ENCODE data around the gene GNG13. TPM values are rescaled to one million over a fixed set of nuclear protein-coding genes. Genes with fewer than 3 reads are reported as not detected.

The GNG13 gene
- total RNA-seq, 1 donor from 2014 or later = not detected

DNA sequence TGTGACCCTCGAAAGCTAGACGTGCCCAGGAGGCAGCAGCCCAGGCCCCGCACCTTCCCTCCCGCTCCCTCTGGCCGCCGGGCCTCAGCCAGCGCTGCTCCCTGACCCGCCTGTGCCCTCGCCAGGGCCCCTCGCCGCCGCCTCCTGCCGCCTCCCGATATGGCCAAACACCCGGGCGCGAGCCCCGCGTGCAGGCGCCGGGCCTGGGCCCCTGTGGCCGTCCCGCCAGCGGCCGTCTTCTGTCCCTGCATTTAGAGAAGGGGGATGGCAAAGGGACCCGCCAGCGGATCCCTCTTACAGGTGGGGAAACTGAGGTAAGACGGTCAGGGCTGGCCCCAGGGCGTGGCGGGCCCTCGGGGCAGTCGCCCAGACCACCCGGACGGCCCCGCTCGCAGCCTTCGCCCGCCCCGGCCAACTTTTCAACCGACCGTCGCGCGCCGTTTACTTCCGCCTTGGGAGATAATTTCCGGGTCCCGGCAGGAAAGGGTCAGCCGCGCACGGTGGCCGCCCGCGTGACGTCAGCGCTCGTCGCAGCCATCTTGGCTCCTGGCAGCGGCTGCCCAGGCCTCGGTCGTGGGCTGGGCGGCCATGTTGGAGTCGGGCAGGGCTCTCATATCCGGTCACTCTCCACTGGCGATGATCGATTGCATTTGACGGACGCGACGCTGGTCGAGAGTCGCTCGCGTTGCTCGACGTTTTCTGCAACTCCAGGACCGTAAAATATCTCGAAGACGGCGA is 7.0 kb upstream of the GNG13 start:
- TF ChIP-seq EZH2 (IDR thresholded peaks at IDR 0.05; ENCODE audit: insufficient read depth, low read length) = no peak
- TF ChIP-seq, protein P1, sequence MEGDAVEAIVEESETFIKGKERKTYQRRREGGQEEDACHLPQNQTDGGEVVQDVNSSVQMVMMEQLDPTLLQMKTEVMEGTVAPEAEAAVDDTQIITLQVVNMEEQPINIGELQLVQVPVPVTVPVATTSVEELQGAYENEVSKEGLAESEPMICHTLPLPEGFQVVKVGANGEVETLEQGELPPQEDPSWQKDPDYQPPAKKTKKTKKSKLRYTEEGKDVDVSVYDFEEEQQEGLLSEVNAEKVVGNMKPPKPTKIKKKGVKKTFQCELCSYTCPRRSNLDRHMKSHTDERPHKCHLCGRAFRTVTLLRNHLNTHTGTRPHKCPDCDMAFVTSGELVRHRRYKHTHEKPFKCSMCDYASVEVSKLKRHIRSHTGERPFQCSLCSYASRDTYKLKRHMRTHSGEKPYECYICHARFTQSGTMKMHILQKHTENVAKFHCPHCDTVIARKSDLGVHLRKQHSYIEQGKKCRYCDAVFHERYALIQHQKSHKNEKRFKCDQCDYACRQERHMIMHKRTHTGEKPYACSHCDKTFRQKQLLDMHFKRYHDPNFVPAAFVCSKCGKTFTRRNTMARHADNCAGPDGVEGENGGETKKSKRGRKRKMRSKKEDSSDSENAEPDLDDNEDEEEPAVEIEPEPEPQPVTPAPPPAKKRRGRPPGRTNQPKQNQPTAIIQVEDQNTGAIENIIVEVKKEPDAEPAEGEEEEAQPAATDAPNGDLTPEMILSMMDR (IDR thresholded peaks at IDR 0.05; ENCODE audit: insufficient read depth, low read depth, low read length) = no peak
- Mint-ChIP-seq H3K4me1 (ENCODE audit: low read depth, unreplicated experiment) (peaks cover 4% of the 10 kb centered on the region), H3K36me3 (ENCODE audit: low read depth, unreplicated experiment) (peaks cover 8% of the 10 kb centered on the region), H3K4me3 (ENCODE audit: unreplicated experiment) (peak overlapping the region; percentile 95), H3K27me3 (ENCODE audit: low read depth, unreplicated experiment) (no peaks in the 10 kb centered on the region), H3K27ac (ENCODE audit: unreplicated experiment) (peak overlapping the region; percentile 94), H3K9me3 (ENCODE audit: unreplicated experiment) (peaks cover 7% of the 10 kb centered on the region)
- Histone ChIP-seq H3K4me3 (ENCODE audit: insufficient read depth, low read depth, low read length) (peak overlapping the region; percentile 83), H3K4me2 (ENCODE audit: low read length) (peak overlapping the region; percentile 88), H3K9ac (ENCODE audit: low read length) (peak overlapping the region; percentile 91), H4K20me1 (ENCODE audit: insufficient read depth, low read length) (no peaks in the 10 kb centered on the region), H3K4me1 (ENCODE audit: insufficient read depth, low read length) (peaks cover 4% of the 10 kb centered on the region), H3K79me2 (ENCODE audit: insufficient read depth, low read length) (no peaks in the 10 kb centered on the region), H3K27ac (ENCODE audit: low read depth, low read length) (peak overlapping the region; percentile 87), H3K9me3 (ENCODE audit: insufficient read depth, low read depth, low read length) (no peaks in the 10 kb centered on the region), H3K36me3 (ENCODE audit: insufficient read depth, low read length) (no peaks in the 10 kb centered on the region), H3K27me3 (ENCODE audit: insufficient read depth, low read length) (peaks cover 5% of the 10 kb centered on the region), H2AFZ (ENCODE audit: low read depth, low read length) (peak overlapping the region; percentile 85)
- FAIRE-seq = peak; percentile 13
- DNase-seq (ENCODE audit: low read depth) = peak; percentile 81

DNA sequence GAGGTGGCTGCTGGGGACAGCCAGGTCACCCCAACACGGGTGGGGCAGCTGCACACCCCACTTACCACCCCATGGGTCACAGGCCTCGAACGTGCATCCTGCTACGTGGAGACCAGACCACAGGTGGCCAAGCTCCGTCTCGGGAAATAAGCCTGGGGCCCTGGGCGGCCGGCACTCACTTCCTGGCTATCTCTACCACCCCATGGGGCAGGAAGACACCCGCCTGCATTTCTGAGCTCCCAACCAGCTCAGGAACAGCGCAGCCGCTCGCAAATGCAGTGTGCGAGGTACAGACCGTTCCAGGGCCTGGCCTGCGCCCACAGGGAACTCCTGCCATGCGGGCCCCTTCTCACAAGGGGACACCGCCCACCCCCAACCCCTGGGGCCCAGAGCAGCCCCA is 4.9 kb upstream of the GNG13 start:
- Mint-ChIP-seq H3K4me1 (ENCODE audit: low read depth, unreplicated experiment) (peaks cover 4% of the 10 kb centered on the region), H3K36me3 (ENCODE audit: low read depth, unreplicated experiment) (peaks cover 8% of the 10 kb centered on the region), H3K27ac (ENCODE audit: unreplicated experiment) (no peak overlapping the region), H3K9me3 (ENCODE audit: unreplicated experiment) (peaks cover 4% of the 10 kb centered on the region), H3K4me3 (ENCODE audit: unreplicated experiment) (no peak overlapping the region), H3K27me3 (ENCODE audit: low read depth, unreplicated experiment) (no peaks in the 10 kb centered on the region)
- peaks cover 10% of the 10 kb centered on the region for H3K27me3 ChIP-seq (ENCODE audit: insufficient read depth, low read length)
- H3K4me3 ChIP-seq (ENCODE audit: insufficient read depth, low read depth, low read length) = no peak overlapping the region
- DNase-seq (ENCODE audit: low read depth) (no peak), FAIRE-seq (no peak)
- TF ChIP-seq, protein P1 (IDR thresholded peaks at IDR 0.05; ENCODE audit: insufficient read depth, low read depth, low read length) = no peak
- TF ChIP-seq EZH2 (IDR thresholded peaks at IDR 0.05; ENCODE audit: insufficient read depth, low read length) = no peak
- peaks cover 4% of the 10 kb centered on the region for H3K4me1 ChIP-seq (ENCODE audit: insufficient read depth, low read length)
- no peak overlapping the region for H2AFZ ChIP-seq (ENCODE audit: low read depth, low read length)
- no peak overlapping the region for H3K27ac ChIP-seq (ENCODE audit: low read depth, low read length)
- H4K20me1 ChIP-seq (ENCODE audit: insufficient read depth, low read length) = no peaks in the 10 kb centered on the region
- H3K4me2 ChIP-seq (ENCODE audit: low read length) = no peak overlapping the region
- no peaks in the 10 kb centered on the region for H3K36me3 ChIP-seq (ENCODE audit: insufficient read depth, low read length)
- no peaks in the 10 kb centered on the region for H3K79me2 ChIP-seq (ENCODE audit: insufficient read depth, low read length)
- no peaks in the 10 kb centered on the region for H3K9me3 ChIP-seq (ENCODE audit: insufficient read depth, low read depth, low read length)
- H3K9ac ChIP-seq (ENCODE audit: low read length) = no peak overlapping the region

All from astrocyte (in vitro differentiated cells and primary cell).